ENCODE measurements around the gene TYMP.
"Not testable (repeated sequence)": the region's sequence is repeated elsewhere in the genome, so short reads cannot be mapped to it uniquely, and the experiment has no call there.

The TYMP gene

GRCh38 chr22:50537765-50538164 lies 8.0 kb upstream of the TYMP start:
- DNase-seq = no peak

GRCh38 chr22:50536226-50536625 lies 6.4 kb upstream of the TYMP start:
- no peak for DNase-seq

- no peak for DNase-seq
Observed at GRCh38 chr22:50535113-50535512, 5.3 kb upstream of the TYMP start.

- DNase-seq = not testable (repeated sequence)
Observed at GRCh38 chr22:50533856-50534711, 4.3 kb upstream of the TYMP start.

GRCh38 chr22:50532824-50533796 lies 3.3 kb upstream of the TYMP start:
- no peak for DNase-seq

GRCh38 chr22:50531962-50532674 lies 2.3 kb upstream of the TYMP start:
- peak; percentile 17 for DNase-seq

- no peak for DNase-seq
Observed at GRCh38 chr22:50531546-50531961, 1.7 kb upstream of the TYMP start.

GRCh38 chr22:50530877-50531545 lies 1.2 kb upstream of the TYMP start:
- peak; percentile 44 for DNase-seq

- DNase-seq = peak; percentile 63
Observed at GRCh38 chr22:50530580-50530876, 716 bp upstream of the TYMP start.

GRCh38 chr22:50529416-50529896 lies 356 bp downstream of the TYMP start:
- DNase-seq = no peak

GRCh38 chr22:50528682-50529415 lies 963 bp downstream of the TYMP start:
- DNase-seq = no peak

GRCh38 chr22:50527921-50528681 lies 1.7 kb downstream of the TYMP start:
- DNase-seq = no peak

- no peak for DNase-seq
Observed at GRCh38 chr22:50526834-50527801, 2.7 kb downstream of the TYMP start.

- DNase-seq = peak; percentile 67
Observed at GRCh38 chr22:50526108-50526833, 3.5 kb downstream of the TYMP start.

- no peak for DNase-seq
Observed at GRCh38 chr22:50525858-50526107, 4.0 kb downstream of the TYMP start.

GRCh38 chr22:50525104-50525857 lies 4.5 kb downstream of the TYMP start, which contains the start of gene SCO2:
Gene SCO2 (minus strand): TSS chr22:50525598. CDS start chr22:50524411, 1,187 bp downstream.
- DNase-seq = peak; percentile 92

GRCh38 chr22:50524676-50525103 lies 5.1 kb downstream of the TYMP start:
- no peak for DNase-seq
